Caco-2 (cell line): ENCODE data around the gene EAPP. TPM values are rescaled to one million over a fixed set of nuclear protein-coding genes. Genes with fewer than 3 reads are reported as not detected.
"Not testable (repeated sequence)": the region's sequence is repeated elsewhere in the genome, so short reads cannot be mapped to it uniquely, and the experiment has no call there.

ENCODE experiments used
- BruUV-seq: library from RNA; stranded (reverse); fragments of 400-500 nt; replicated peaks from 2 replicates; lab custom pipeline; 2021; lab: Mats Ljungman, UMichigan
- CTCF ChIA-PET: fragments of 300-600 bp; sonication (Branson Sonifier 250); formaldehyde crosslinking; loops from one replicate; lab custom pipeline; 2022; ENCODE audit warnings: antibody characterized with exemption; lab: Charles Lee
- POLR2A ChIA-PET: fragments of 300-600 bp; sonication (Branson Sonifier 250); formaldehyde crosslinking; loops from one replicate; lab custom pipeline; 2022; ENCODE audit warnings: antibody characterized with exemption; lab: Charles Lee
- DNase-seq, 2 experiments: peaks; one replicate each; pipeline versions ENCODE4 v3.0.0 to v3.0.0-alpha.2; 2020 to 2022
- H3K27me3 ChIP-seq: replicated peaks from 2 replicates; pipeline ENCODE4 v1.6.0; 2011; ENCODE audit warnings: low read length; ENCODE audit not compliant: control insufficient read depth, insufficient read depth
- H3K36me3 ChIP-seq: 2 replicates; pipeline ENCODE4 v1.5.1; 2011; ENCODE audit warnings: low read length; ENCODE audit not compliant: control insufficient read depth, insufficient read depth
- H3K4me1 ChIP-seq: fragments of 250-450 bp; sonication (Bioruptor Pico); 2 replicates; pipeline ENCODE4 v1.5.1; 2020; ENCODE audit warnings: mild to moderate bottlenecking
- H3K4me3 ChIP-seq: 2 replicates; pipeline ENCODE4 v1.5.1; 2011; ENCODE audit warnings: low read depth, mild to moderate bottlenecking, control low read depth, low read length
- H3K9me3 ChIP-seq: fragments of 250-450 bp; sonication (Bioruptor Pico); 2 replicates; pipeline ENCODE4 v1.5.1; 2020; ENCODE audit warnings: mild to moderate bottlenecking, moderate library complexity
- H3K27ac Mint-ChIP-seq: one replicate; pipeline ENCODE4 v1.8.0; 2022; ENCODE audit warnings: mixed read lengths; ENCODE audit not compliant: unreplicated experiment
- H3K27me3 Mint-ChIP-seq: one replicate; pipeline ENCODE4 v1.8.0; 2022; ENCODE audit warnings: mixed read lengths; ENCODE audit not compliant: insufficient read depth, unreplicated experiment
- H3K36me3 Mint-ChIP-seq: one replicate; pipeline ENCODE4 v1.8.0; 2022; ENCODE audit warnings: mild to moderate bottlenecking, mixed read lengths; ENCODE audit not compliant: insufficient read depth, unreplicated experiment
- H3K4me1 Mint-ChIP-seq: one replicate; pipeline ENCODE4 v1.8.0; 2022; ENCODE audit warnings: low read depth, mixed read lengths; ENCODE audit not compliant: unreplicated experiment
- H3K4me3 Mint-ChIP-seq: one replicate; pipeline ENCODE4 v1.8.0; 2022; ENCODE audit warnings: mild to moderate bottlenecking, moderate library complexity, mixed read lengths; ENCODE audit not compliant: unreplicated experiment
- H3K9me3 Mint-ChIP-seq: one replicate; pipeline ENCODE4 v1.8.0; 2022; ENCODE audit warnings: mixed read lengths; ENCODE audit not compliant: unreplicated experiment
- intact Hi-C: fragments of 100-400 bp; cut with micrococcal nuclease; formaldehyde crosslinking; loops from one replicate; pipeline ENCODE4 v1.10.0; 2022; ENCODE audit not compliant: unreplicated experiment
- total RNA-seq: library from RNA; stranded (reverse); gene quantifications from 2 replicates; pipeline ENCODE4 v1.2.3, GENCODE V29; 2022
- TF ChIP-seq, protein P1 (sequence below), 2 experiments: fragments of 200-600 bp in 1 of 2; IDR thresholded peaks; 1 replicate in 1 of 2; 2 replicates in 1 of 2; pipeline versions ENCODE4 v1.5.1 to v1.8.0; 2011 to 2022; ENCODE audit warnings: antibody characterized with exemption in 1 of 2, control low read depth in 1 of 2, inconsistent platforms in 1 of 2, low read depth in 1 of 2, low read length in 1 of 2, mild to moderate bottlenecking in 1 of 2, moderate library complexity in 1 of 2; ENCODE audit not compliant: insufficient read depth in 1 of 2, severe bottlenecking in 1 of 2, unreplicated experiment in 1 of 2

EAPP gene
- total RNA-seq, 1 experiment from 2014 or later, result 30.7 TPM

DNA sequence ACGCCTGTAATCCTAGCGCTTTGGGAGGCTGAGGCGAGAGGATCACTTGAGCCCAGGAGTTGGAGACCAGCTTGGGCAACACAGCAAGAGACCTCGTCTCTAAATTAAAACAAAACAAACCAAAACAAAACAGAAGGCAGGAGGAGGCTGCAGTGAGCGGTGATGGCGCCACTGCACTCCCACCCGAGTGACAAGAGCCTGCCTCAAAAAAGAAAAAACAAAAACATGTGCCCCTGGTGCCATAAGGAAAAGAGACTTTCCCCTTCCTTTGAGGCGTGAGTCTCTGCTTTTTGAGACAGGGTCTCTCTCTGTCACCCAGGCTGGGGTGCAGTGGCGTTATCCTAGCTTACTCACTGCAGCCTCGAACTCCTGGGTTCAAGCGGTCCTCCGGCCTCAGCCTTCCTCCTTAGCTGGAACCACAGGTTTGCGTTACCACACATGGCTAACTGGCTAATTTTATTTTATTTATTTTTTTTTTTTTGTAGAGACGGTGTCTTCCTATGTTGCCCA, 9.0 kb upstream of the EAPP start:
- Mint-ChIP-seq H3K4me1 (no peaks in the 10 kb centered on the region), H3K36me3 (peaks cover 15% of the 10 kb centered on the region), H3K27ac (no peak overlapping the region), H3K27me3 (no peaks in the 10 kb centered on the region), H3K9me3 (no peaks in the 10 kb centered on the region), H3K4me3 (no peak overlapping the region)
- Histone ChIP-seq H3K4me3 (no peak overlapping the region), H3K36me3 (no peaks in the 10 kb centered on the region), H3K9me3 (no peaks in the 10 kb centered on the region), H3K27me3 (no peaks in the 10 kb centered on the region), H3K4me1 (no peaks in the 10 kb centered on the region)
- TF ChIP-seq, protein P1, sequence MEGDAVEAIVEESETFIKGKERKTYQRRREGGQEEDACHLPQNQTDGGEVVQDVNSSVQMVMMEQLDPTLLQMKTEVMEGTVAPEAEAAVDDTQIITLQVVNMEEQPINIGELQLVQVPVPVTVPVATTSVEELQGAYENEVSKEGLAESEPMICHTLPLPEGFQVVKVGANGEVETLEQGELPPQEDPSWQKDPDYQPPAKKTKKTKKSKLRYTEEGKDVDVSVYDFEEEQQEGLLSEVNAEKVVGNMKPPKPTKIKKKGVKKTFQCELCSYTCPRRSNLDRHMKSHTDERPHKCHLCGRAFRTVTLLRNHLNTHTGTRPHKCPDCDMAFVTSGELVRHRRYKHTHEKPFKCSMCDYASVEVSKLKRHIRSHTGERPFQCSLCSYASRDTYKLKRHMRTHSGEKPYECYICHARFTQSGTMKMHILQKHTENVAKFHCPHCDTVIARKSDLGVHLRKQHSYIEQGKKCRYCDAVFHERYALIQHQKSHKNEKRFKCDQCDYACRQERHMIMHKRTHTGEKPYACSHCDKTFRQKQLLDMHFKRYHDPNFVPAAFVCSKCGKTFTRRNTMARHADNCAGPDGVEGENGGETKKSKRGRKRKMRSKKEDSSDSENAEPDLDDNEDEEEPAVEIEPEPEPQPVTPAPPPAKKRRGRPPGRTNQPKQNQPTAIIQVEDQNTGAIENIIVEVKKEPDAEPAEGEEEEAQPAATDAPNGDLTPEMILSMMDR (IDR thresholded peaks at IDR 0.05; ENCODE audit: insufficient read depth in 1 of 2, low read depth in 1 of 2, low read length in 1 of 2, severe bottlenecking in 1 of 2, unreplicated experiment in 1 of 2), result no peak
- CTCF ChIA-PET, result interaction anchor here (0.6 kb wide), 1 partner anchor 30 kb away, joined by 3 read pairs; no protein-coding TSS in a partner anchor
- POLR2A ChIA-PET, result no interaction called here
- no TSS peak for BruUV-seq
- no peak for DNase-seq
- intact Hi-C loops, result no loop called here

DNA sequence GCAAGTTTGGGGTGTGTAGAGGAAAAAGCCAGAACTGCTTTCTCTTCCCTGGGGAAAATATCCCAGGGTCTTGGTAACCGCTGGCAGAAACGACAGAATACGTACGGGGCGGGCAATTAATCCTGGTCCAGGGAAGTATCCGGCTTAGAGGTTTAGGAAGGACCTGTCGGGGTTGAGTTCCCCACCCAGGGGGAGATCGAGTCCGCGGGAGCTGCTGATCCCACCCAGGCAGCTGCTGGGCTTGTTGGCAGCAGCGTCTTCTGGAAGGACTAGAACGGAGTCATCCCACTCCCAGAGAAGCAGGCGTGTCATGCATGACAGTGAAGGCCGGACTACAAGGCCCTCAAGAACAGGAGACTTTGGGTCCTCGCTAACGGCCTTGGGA, 7.6 kb upstream of the EAPP start:
- H3K36me3 ChIP-seq, H3K27me3 ChIP-seq, H3K9me3 Mint-ChIP-seq, H3K4me3 ChIP-seq, H3K27ac Mint-ChIP-seq, intact Hi-C loops, DNase-seq, H3K4me3 Mint-ChIP-seq, CTCF ChIA-PET, H3K27me3 Mint-ChIP-seq, BruUV-seq, H3K9me3 ChIP-seq, H3K4me1 Mint-ChIP-seq, H3K4me1 ChIP-seq, POLR2A ChIA-PET: not testable (repeated sequence)
- peaks cover 11% of the 10 kb centered on the region for H3K36me3 Mint-ChIP-seq

DNA sequence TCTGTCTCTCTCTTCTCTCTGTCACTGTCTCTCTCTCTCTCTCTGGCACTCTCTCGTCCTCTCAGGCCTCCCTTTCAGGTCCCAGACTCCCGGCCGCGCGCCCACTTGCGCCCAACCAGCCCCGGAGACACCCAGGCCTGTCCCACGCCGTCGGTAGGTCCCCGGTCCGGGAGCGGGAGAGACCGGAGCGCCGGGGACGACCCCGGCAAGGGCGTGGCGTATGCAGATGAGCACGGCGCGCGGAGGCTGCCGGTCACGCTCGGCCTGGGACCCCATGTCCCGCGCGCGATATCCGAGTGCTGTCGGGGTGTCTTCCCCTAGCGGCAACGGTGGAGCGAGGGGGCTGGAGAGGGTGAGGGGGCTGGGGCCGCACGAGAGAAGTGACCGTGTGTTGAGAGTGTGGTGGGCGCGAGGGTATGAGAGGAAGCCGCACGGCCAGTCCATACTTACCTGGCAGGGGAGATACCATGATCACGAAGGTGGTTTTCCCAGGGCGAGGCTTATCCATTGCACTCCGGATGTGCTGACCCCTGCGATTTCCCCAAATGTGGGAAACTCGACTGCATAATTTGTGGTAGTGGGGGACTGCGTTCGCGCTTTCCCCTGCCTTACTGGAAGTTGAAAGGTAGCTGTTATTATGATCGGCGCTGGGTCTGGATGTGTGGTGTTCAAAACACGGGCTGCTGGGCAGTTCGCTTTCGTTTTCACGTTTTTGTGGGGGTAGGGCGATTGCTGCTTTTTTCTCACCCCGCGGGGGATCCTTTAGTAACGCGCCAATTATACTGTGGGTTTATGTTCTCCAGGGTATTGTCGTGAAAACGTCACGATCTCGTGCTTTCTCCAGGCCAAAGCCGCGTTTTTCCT, 7.0 kb upstream of the EAPP start:
- intact Hi-C loops, H3K4me3 Mint-ChIP-seq: not testable (repeated sequence)

DNA sequence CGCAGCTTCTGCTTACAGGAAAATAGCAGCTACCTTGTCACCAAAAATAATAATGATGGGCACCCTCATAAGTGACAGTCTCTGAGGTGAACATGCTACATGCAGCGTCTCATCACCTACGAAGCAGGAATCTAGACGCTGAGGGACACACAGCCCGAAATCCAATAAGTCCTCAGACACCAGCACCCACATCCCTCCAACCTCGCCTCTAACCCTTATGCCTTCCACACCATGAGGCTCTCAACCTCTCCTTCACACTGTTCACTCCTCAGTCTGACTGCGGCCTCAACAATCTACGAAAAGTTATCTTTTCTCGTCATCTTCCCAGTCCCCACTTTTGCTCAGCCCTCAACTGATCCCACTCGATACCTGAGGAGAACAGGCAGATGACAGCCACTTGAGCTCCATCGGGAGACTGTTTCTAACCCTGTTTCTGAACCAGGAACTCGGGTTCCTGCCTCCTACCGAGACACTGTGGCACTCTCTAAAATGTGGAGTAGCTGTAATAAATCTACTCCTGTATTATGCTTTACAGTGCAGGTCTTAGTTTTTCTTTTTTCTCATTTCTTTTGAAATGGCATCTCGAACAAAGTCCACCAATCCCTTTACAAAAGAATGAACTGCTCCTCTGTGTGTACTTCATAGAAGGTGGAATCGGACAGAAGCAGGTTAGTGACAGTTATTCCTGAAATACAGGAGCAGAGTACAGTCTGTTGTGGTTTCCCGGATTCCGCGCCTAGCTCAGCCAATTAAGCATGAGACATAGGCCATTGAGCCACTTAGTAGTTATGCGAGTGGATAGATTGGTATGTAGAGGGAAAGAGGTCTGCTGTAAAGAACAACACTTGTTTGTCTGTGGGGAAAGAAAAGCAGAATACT, 919 bp upstream of the EAPP start:
- intact Hi-C loops, POLR2A ChIA-PET, CTCF ChIA-PET: not testable (repeated sequence)

More for the DNA sequence above, 7.0 kb upstream of the EAPP start:
- TSS peak; percentile 99 for BruUV-seq
- H3K27ac Mint-ChIP-seq, H3K36me3 ChIP-seq, H3K36me3 Mint-ChIP-seq, H3K9me3 Mint-ChIP-seq, H3K4me1 Mint-ChIP-seq, H3K4me3 ChIP-seq, H3K4me1 ChIP-seq, POLR2A ChIA-PET, H3K9me3 ChIP-seq, DNase-seq, H3K27me3 Mint-ChIP-seq, CTCF ChIA-PET, H3K27me3 ChIP-seq: not testable (repeated sequence)

More for the DNA sequence above, 919 bp upstream of the EAPP start:
- H3K9me3 ChIP-seq, H3K4me1 Mint-ChIP-seq, DNase-seq, H3K27me3 Mint-ChIP-seq, H3K27me3 ChIP-seq, H3K9me3 Mint-ChIP-seq, H3K36me3 ChIP-seq: not testable (repeated sequence)
- Mint-ChIP-seq H3K27ac (peak overlapping the region; percentile 92), H3K36me3 (peaks cover 14% of the 10 kb centered on the region), H3K4me3 (peak overlapping the region; percentile 98)
- H3K4me3 ChIP-seq, result peak overlapping the region; percentile 32
- H3K4me1 ChIP-seq, result peaks cover 24% of the 10 kb centered on the region
- BruUV-seq, result TSS peak; percentile 49
